Smooth muscle cell (in vitro differentiated cells): ENCODE results near the gene GPNMB. TPM values are rescaled to one million over a fixed set of nuclear protein-coding genes. Genes with fewer than 3 reads are reported as not detected.

Source experiments
- DNase-seq: peaks from one replicate; lab custom pipeline; 2025; ENCODE audit not compliant: unreplicated experiment; lab: John Stamatoyannopoulos, UW
- H2AFZ ChIP-seq: fragments of 200-600 bp; sonication (generic); 2 replicates; pipeline ENCODE4 v1.6.0; 2016; ENCODE audit warnings: antibody characterized with exemption, low read depth, mild to moderate bottlenecking
- H3F3A ChIP-seq: fragments of 200-600 bp; sonication (generic); 2 replicates; pipeline ENCODE4 v1.6.0; 2017; ENCODE audit warnings: antibody characterized with exemption, low read depth
- H3K27ac ChIP-seq: fragments of 200-600 bp; sonication (generic); 2 replicates; pipeline ENCODE4 v1.5.1; 2016; ENCODE audit warnings: low read depth, mild to moderate bottlenecking
- H3K27me3 ChIP-seq: fragments of 200-600 bp; sonication (generic); 2 replicates; pipeline ENCODE4 v1.6.1; 2016; ENCODE audit warnings: low read depth, mild to moderate bottlenecking
- H3K36me3 ChIP-seq: fragments of 200-600 bp; sonication (generic); 2 replicates; pipeline ENCODE4 v1.5.1; 2016; ENCODE audit warnings: low read depth
- H3K4me1 ChIP-seq: fragments of 200-600 bp; sonication (generic); 2 replicates; pipeline ENCODE4 v1.5.1; 2016; ENCODE audit warnings: low read depth
- H3K4me2 ChIP-seq: fragments of 200-600 bp; sonication (generic); 2 replicates; pipeline ENCODE4 v1.6.0; 2016; ENCODE audit warnings: mild to moderate bottlenecking
- H3K4me3 ChIP-seq: fragments of 200-600 bp; sonication (generic); 2 replicates; pipeline ENCODE4 v1.5.1; 2016; ENCODE audit warnings: mild to moderate bottlenecking
- H3K79me2 ChIP-seq: fragments of 200-600 bp; sonication (generic); 2 replicates; pipeline ENCODE4 v1.6.0; 2016; ENCODE audit warnings: low read depth, mild to moderate bottlenecking
- H3K9ac ChIP-seq: fragments of 200-600 bp; sonication (generic); 2 replicates; pipeline ENCODE4 v1.6.0; 2016; ENCODE audit warnings: low read depth
- H3K9me3 ChIP-seq: fragments of 200-600 bp; sonication (generic); replicated peaks from 2 replicates; pipeline ENCODE4 v1.5.1; 2016; ENCODE audit warnings: low read depth
- H4K20me1 ChIP-seq: fragments of 200-600 bp; sonication (generic); 2 replicates; pipeline ENCODE4 v1.6.0; 2016; ENCODE audit warnings: low read depth
- WGBS: methylation state at CpG from one replicate; pipeline ENCODE4 v1.1.7; 2016; ENCODE audit warnings: low lambda C conversion rate; 5-methylcytosine and 5-hydroxymethylcytosine counted together
- polyA plus RNA-seq: library from polyadenylated mRNA; unstranded; fragments of >200 nt; fragmentation: Nextera tagmentation; extraction: Ambion mirVana; gene quantifications from 2 replicates; pipeline ENCODE4 v1.2.1, GENCODE V29; 2016
- total RNA-seq: library from RNA; depleted of rRNA; stranded (reverse); fragments of >200 nt; gene quantifications from 2 replicates; pipeline ENCODE4 v1.2.3, GENCODE V29; 2014
- TF ChIP-seq, protein P1 (sequence below): fragments of 200-600 bp; sonication (generic); IDR thresholded peaks from 2 replicates; pipeline ENCODE4 v1.5.1; 2017; ENCODE audit warnings: borderline replicate concordance, mild to moderate bottlenecking, antibody characterized with exemption; ENCODE audit not compliant: insufficient read depth, poor library complexity, severe bottlenecking

GPNMB gene
- total and polyA plus RNA-seq, 2 experiments from 2014 or later: 13.6 to 26.1 TPM

DNA sequence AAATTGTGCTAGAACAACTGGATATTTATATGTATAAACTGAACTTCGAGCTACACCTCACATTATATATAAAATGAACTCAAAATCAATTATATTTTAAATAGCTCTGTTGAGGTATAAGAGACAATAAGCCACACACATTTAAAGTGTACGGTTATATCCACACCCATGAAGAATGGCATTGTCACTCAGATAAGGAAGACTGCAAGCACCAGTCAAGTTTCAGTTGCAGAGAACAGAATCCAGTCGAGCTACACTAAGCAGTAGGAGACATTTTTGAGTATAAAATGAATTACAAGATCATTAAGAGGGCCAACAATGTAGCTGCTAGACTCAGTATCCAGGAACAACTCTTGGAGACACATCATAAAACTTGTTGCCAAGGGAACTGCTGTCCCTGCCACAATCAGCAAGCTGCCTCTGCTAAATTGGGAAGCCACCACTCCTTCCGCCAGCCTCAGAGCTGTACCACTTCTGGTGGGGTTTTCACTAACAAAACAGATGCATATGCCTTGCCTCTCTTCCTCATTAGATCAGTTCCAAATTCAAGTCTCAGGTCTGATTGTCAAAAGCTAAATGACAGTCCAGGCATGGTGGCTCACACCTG lies 19.6 kb upstream of the GPNMB start:
- Histone ChIP-seq H3K27ac (no peak overlapping the region), H3K4me1 (no peaks in the 10 kb centered on the region), H2AFZ (no peak overlapping the region), H3K27me3 (no peaks in the 10 kb centered on the region), H3F3A (no peaks in the 10 kb centered on the region), H3K4me3 (no peak overlapping the region), H4K20me1 (no peaks in the 10 kb centered on the region), H3K9me3 (no peaks in the 10 kb centered on the region), H3K79me2 (no peaks in the 10 kb centered on the region), H3K36me3 (no peaks in the 10 kb centered on the region), H3K9ac (no peak overlapping the region), H3K4me2 (no peak overlapping the region)
- TF ChIP-seq, protein P1, sequence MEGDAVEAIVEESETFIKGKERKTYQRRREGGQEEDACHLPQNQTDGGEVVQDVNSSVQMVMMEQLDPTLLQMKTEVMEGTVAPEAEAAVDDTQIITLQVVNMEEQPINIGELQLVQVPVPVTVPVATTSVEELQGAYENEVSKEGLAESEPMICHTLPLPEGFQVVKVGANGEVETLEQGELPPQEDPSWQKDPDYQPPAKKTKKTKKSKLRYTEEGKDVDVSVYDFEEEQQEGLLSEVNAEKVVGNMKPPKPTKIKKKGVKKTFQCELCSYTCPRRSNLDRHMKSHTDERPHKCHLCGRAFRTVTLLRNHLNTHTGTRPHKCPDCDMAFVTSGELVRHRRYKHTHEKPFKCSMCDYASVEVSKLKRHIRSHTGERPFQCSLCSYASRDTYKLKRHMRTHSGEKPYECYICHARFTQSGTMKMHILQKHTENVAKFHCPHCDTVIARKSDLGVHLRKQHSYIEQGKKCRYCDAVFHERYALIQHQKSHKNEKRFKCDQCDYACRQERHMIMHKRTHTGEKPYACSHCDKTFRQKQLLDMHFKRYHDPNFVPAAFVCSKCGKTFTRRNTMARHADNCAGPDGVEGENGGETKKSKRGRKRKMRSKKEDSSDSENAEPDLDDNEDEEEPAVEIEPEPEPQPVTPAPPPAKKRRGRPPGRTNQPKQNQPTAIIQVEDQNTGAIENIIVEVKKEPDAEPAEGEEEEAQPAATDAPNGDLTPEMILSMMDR: no peak
- no peak for DNase-seq
- WGBS: 82% methylated on average over 4 of the region's 4 CpGs

DNA sequence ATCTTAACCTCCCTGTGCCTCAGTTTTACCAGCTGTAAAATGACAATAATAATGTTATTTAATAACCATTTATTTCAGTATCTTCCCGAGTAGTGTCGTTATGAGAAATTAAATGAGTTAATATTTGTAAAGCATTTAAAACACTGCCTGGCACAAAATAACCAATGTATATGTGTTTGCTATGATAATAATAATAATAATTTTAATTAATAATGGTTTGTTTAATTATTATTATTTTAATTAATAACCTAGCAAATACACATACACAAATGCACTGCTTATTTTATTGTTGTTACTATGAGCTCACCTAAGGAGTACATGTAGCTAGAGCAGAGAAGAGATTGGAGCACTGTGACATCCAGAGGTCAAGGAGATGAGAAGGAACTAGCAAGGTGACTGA lies 18.2 kb upstream of the GPNMB start:
- no peaks in the 10 kb centered on the region for H3K79me2 ChIP-seq
- no peaks in the 10 kb centered on the region for H3F3A ChIP-seq
- no peak overlapping the region for H2AFZ ChIP-seq
- WGBS: 91% methylated on average over 2 of the region's 2 CpGs
- H3K9me3 ChIP-seq: no peaks in the 10 kb centered on the region
- no peaks in the 10 kb centered on the region for H3K4me1 ChIP-seq
- no peaks in the 10 kb centered on the region for H3K36me3 ChIP-seq
- H3K9ac ChIP-seq: no peak overlapping the region
- no peak overlapping the region for H3K4me3 ChIP-seq
- no peaks in the 10 kb centered on the region for H4K20me1 ChIP-seq
- no peaks in the 10 kb centered on the region for H3K27me3 ChIP-seq
- no peak overlapping the region for H3K4me2 ChIP-seq
- DNase-seq: no peak
- H3K27ac ChIP-seq: no peak overlapping the region
- TF ChIP-seq, protein P1: no peak

- no peaks in the 10 kb centered on the region for H3K36me3 ChIP-seq
- no peaks in the 10 kb centered on the region for H3K9me3 ChIP-seq
- H3K27ac ChIP-seq: no peak overlapping the region
- H3K4me1 ChIP-seq: no peaks in the 10 kb centered on the region
- H3F3A ChIP-seq: no peaks in the 10 kb centered on the region
- no peak overlapping the region for H3K4me2 ChIP-seq
- DNase-seq: no peak
- H4K20me1 ChIP-seq: no peaks in the 10 kb centered on the region
- no peaks in the 10 kb centered on the region for H3K27me3 ChIP-seq
- H3K4me3 ChIP-seq: no peak overlapping the region
- WGBS: 85% methylated on average over 6 of the region's 6 CpGs
- TF ChIP-seq, protein P1: no peak
- no peak overlapping the region for H3K9ac ChIP-seq
- no peak overlapping the region for H2AFZ ChIP-seq
- no peaks in the 10 kb centered on the region for H3K79me2 ChIP-seq
These were observed 15.9 kb upstream of the GPNMB start for GRCh38 chr7:23230641-23231101.

GRCh38 chr7:23232966-23233365 lies 13.6 kb upstream of the GPNMB start:
- TF ChIP-seq, protein P1: no peak

More at GRCh38 chr7:23232966-23233365, 13.6 kb upstream of the GPNMB start:
- DNase-seq: no peak
- Histone ChIP-seq H2AFZ (no peak overlapping the region), H3K79me2 (no peaks in the 10 kb centered on the region), H3K27me3 (no peaks in the 10 kb centered on the region), H3K4me2 (no peak overlapping the region), H3K9me3 (no peaks in the 10 kb centered on the region), H3K36me3 (no peaks in the 10 kb centered on the region), H3F3A (no peaks in the 10 kb centered on the region), H3K27ac (no peak overlapping the region), H3K4me3 (no peak overlapping the region), H3K4me1 (no peaks in the 10 kb centered on the region), H3K9ac (no peak overlapping the region), H4K20me1 (no peaks in the 10 kb centered on the region)
- 91% methylated on average over 3 of the region's 3 CpGs for WGBS
